Spleen (tissue), 7 donors: ENCODE measurements around the gene FAM124B.

Source experiments
- POLR2A ChIP-seq, 3 donors: fragments of 450-650 bp; IDR thresholded peaks; one replicate each; pipeline ENCODE4 v1.5.1; 2017; ENCODE audit warnings: antibody characterized with exemption in 3 of 3, mild to moderate bottlenecking in 1 of 3
- POLR2AphosphoS5 ChIP-seq, 3 donors: sonication (generic); formaldehyde crosslinking; IDR thresholded peaks; one replicate each; pipeline ENCODE4 v1.5.1; 2017; ENCODE audit warnings: antibody characterized with exemption in 3 of 3
- TF ChIP-seq, protein P1 (sequence below), 11 experiments: fragments of 200-600 bp in 7 of 11; fragments of 450-650 bp in 4 of 11; sonication (generic) in 4 of 11; IDR thresholded peaks in 8 of 11; conservative IDR thresholded peaks in 3 of 11; 1 replicate in 7 of 11; 2 replicates in 4 of 11; pipeline versions ENCODE4 v1.4.0 to v1.8.0; 2016 to 2021; ENCODE audit warnings: antibody characterized with exemption in 11 of 11, inconsistent platforms in 4 of 11, mild to moderate bottlenecking in 1 of 11
- donor health status: DM: no; HTN: no; CAD: no; lungs with moderate emphysema.
- donor health status: DM: no; HTN: no; CAD: no.
- donor health status: DM: no; HTN: no; CAD: no.

DNA sequence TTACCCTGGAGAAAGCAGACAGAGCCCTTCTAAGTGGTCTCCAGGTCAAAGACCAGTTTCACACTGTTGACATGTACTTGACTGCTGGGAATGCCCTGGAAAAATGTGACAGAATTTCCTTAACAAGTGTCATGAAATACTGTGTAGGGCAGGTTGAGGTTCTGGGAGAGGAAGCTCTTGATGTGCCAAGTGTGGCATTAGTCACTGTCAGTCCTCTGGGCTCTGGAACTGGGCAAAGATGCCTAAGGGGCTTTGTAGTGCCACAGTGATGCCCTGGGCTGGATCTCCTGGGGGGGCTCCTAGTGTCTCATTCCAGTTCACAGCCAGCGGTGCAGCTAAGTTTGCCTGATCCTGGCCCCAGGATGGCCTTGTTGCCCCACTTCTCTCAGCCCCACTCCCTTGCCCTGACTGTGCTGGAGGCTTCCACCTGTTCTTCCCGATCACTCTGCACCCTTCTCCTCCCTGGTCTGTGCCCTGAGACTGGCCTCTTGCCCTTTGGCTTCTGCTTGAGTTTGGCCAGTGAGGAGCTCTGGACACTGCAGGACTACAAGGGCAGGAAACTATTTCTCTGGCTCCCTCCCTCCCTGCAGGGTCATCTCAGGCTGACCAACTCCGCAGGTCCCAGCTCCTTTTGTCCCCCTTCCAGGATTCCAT lies 27.0 kb upstream of the FAM124B start:
- TF ChIP-seq POLR2A (IDR thresholded peaks at IDR 0.05) (no peak), POLR2AphosphoS5 (IDR thresholded peaks at IDR 0.05) (no peak)
- TF ChIP-seq, protein P1, sequence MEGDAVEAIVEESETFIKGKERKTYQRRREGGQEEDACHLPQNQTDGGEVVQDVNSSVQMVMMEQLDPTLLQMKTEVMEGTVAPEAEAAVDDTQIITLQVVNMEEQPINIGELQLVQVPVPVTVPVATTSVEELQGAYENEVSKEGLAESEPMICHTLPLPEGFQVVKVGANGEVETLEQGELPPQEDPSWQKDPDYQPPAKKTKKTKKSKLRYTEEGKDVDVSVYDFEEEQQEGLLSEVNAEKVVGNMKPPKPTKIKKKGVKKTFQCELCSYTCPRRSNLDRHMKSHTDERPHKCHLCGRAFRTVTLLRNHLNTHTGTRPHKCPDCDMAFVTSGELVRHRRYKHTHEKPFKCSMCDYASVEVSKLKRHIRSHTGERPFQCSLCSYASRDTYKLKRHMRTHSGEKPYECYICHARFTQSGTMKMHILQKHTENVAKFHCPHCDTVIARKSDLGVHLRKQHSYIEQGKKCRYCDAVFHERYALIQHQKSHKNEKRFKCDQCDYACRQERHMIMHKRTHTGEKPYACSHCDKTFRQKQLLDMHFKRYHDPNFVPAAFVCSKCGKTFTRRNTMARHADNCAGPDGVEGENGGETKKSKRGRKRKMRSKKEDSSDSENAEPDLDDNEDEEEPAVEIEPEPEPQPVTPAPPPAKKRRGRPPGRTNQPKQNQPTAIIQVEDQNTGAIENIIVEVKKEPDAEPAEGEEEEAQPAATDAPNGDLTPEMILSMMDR (IDR thresholded peaks at IDR 0.05 in 8 of 11, conservative IDR thresholded peaks at IDR 0.05 in 3 of 11), result no peak
